SU-DHL-6 (cell line): ENCODE data around the gene HSD17B11.
A peak's percentile ranks its signal among the peaks of the same experiment; 100 is the strongest.
"Not testable (repeated sequence)": the region's sequence is repeated elsewhere in the genome, so short reads cannot be mapped to it uniquely, and the experiment has no call there.

Source experiments
- H2AFZ ChIP-seq: fragments of 200-600 bp; sonication (generic); 2 replicates; pipeline ENCODE4 v1.6.1; 2014; ENCODE audit warnings: low read depth, mild to moderate bottlenecking, moderate library complexity, mixed read lengths, antibody characterized with exemption, low read length; ENCODE audit not compliant: severe bottlenecking
- H3F3A ChIP-seq: fragments of 200-600 bp; shearing (Covaris generic); 2 replicates; pipeline ENCODE4 v1.6.0; 2016; ENCODE audit warnings: antibody characterized with exemption, mild to moderate bottlenecking; ENCODE audit not compliant: insufficient read depth
- H3K27ac ChIP-seq: fragments of 200-600 bp; sonication (generic); 2 replicates; pipeline ENCODE4 v1.5.1; 2016; ENCODE audit warnings: low read depth, mild to moderate bottlenecking, low read length, moderate library complexity, mixed read lengths
- H3K27me3 ChIP-seq: fragments of 200-600 bp; sonication (generic), shearing (Covaris generic); 2 replicates; pipeline ENCODE4 v1.6.0; 2014; ENCODE audit warnings: mild to moderate bottlenecking, low read length
- H3K36me3 ChIP-seq: fragments of 200-600 bp; sonication (generic); 2 replicates; pipeline ENCODE4 v1.6.1; 2014; ENCODE audit warnings: mild to moderate bottlenecking, low read length, mixed read lengths
- H3K4me2 ChIP-seq: fragments of 300-600, 200-600 bp; shearing (Covaris generic), sonication (generic); 2 replicates; pipeline ENCODE4 v1.6.0; 2014; ENCODE audit warnings: low read length, low read depth, mild to moderate bottlenecking; ENCODE audit not compliant: poor library complexity, severe bottlenecking
- H3K4me3 ChIP-seq: fragments of 200-600 bp; sonication (generic); 2 replicates; pipeline ENCODE4 v1.5.1; 2014; ENCODE audit warnings: antibody characterized with exemption, low read length, mild to moderate bottlenecking, mixed read lengths; ENCODE audit not compliant: insufficient read depth, poor library complexity, severe bottlenecking
- H3K79me2 ChIP-seq: fragments of 200-600 bp; sonication (generic); 2 replicates; pipeline ENCODE4 v1.6.1; 2014; ENCODE audit warnings: mild to moderate bottlenecking, low read length, moderate library complexity; ENCODE audit not compliant: insufficient read depth
- H3K9ac ChIP-seq: fragments of 200-600 bp; sonication (generic); 2 replicates; pipeline ENCODE4 v1.7.0; 2014; ENCODE audit warnings: mild to moderate bottlenecking, low read length
- H3K9me2 ChIP-seq: fragments of 200-600 bp; sonication (generic); replicated peaks from 2 replicates; pipeline ENCODE4 v1.6.1; 2014; ENCODE audit warnings: low read length; ENCODE audit not compliant: insufficient read depth
- H3K9me3 ChIP-seq: fragments of 200-600 bp; sonication (generic); 2 replicates; pipeline ENCODE4 v1.6.1; 2014; ENCODE audit warnings: low read length, mixed read lengths; ENCODE audit not compliant: insufficient read depth
- H4K20me1 ChIP-seq: fragments of 200-600 bp; sonication (generic); 2 replicates; pipeline ENCODE4 v1.6.1; 2014; ENCODE audit warnings: low read depth, mild to moderate bottlenecking, antibody characterized with exemption, low read length, moderate library complexity, mixed read lengths
- EZH2phosphoT487 ChIP-seq: fragments of 200-600 bp; sonication (generic), shearing (Covaris generic); conservative IDR thresholded peaks from 2 replicates; pipeline ENCODE4 v1.6.1; 2018; ENCODE audit warnings: mild to moderate bottlenecking, antibody characterized with exemption, low read length, moderate library complexity, mixed read lengths
- TF ChIP-seq, protein P1 (sequence below): fragments of 200-600 bp; sonication (generic); IDR thresholded peaks from one replicate; pipeline ENCODE4 v1.5.1; 2017; ENCODE audit warnings: antibody characterized with exemption, mild to moderate bottlenecking, low read length, moderate library complexity; ENCODE audit not compliant: insufficient read depth, poor library complexity, severe bottlenecking

The HSD17B11 gene

DNA sequence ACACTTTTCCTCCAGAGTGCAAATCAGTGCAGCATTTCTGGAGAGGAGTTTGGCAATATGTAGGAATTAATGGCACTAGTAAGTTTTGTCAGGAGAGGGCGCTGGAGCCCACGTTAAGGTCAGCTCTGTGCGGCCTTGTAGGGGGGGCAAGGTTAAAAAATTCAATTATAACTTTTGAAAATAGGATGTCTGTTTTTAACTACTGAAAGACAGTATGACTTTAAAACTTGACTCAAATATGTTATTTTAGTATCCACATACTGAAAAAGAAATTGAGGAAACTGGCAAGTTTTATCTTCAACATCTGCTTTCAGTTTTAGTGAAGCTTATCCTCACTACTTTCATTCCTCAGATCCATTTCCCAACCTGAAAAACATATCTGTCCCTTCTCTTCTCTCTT lies 37.4 kb downstream of the HSD17B11 start:
- no peak overlapping the region for H3K4me3 ChIP-seq
- no peaks in the 10 kb centered on the region for H3K9me3 ChIP-seq
- no peak overlapping the region for H3K27ac ChIP-seq
- H3K9me2 ChIP-seq: no peaks in the 10 kb centered on the region
- no peaks in the 10 kb centered on the region for H4K20me1 ChIP-seq
- no peaks in the 10 kb centered on the region for H3F3A ChIP-seq
- H3K27me3 ChIP-seq: no peaks in the 10 kb centered on the region
- H3K36me3 ChIP-seq: no peaks in the 10 kb centered on the region
- H3K79me2 ChIP-seq: no peaks in the 10 kb centered on the region
- no peak overlapping the region for H2AFZ ChIP-seq
- TF ChIP-seq, protein P1, sequence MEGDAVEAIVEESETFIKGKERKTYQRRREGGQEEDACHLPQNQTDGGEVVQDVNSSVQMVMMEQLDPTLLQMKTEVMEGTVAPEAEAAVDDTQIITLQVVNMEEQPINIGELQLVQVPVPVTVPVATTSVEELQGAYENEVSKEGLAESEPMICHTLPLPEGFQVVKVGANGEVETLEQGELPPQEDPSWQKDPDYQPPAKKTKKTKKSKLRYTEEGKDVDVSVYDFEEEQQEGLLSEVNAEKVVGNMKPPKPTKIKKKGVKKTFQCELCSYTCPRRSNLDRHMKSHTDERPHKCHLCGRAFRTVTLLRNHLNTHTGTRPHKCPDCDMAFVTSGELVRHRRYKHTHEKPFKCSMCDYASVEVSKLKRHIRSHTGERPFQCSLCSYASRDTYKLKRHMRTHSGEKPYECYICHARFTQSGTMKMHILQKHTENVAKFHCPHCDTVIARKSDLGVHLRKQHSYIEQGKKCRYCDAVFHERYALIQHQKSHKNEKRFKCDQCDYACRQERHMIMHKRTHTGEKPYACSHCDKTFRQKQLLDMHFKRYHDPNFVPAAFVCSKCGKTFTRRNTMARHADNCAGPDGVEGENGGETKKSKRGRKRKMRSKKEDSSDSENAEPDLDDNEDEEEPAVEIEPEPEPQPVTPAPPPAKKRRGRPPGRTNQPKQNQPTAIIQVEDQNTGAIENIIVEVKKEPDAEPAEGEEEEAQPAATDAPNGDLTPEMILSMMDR: peak; percentile 33
- TF ChIP-seq EZH2phosphoT487: no peak
- H3K4me2 ChIP-seq: no peak overlapping the region
- no peak overlapping the region for H3K9ac ChIP-seq

DNA sequence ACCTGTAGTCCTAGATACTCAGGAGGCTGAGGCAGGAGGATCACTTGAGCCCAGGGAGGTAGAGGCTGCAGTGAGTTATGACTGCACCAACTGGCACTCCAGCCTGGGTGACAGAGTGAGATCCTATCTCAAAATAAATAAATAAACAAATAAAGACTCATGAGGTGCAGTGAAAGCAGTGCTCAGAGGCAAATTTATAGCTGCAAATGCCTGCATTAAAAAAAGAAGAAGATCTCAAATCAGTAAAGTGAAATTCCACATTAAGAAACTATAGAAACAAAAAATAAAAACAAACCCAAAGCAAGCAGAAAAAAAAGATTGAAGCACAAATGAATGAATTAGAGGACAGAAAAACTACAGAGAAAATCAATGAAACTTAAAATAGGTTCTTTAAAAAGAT lies 45.8 kb downstream of the HSD17B11 start:
- H4K20me1 ChIP-seq: no peaks in the 10 kb centered on the region
- H3K27me3 ChIP-seq: no peaks in the 10 kb centered on the region
- H3K27ac ChIP-seq: no peak overlapping the region

DNA sequence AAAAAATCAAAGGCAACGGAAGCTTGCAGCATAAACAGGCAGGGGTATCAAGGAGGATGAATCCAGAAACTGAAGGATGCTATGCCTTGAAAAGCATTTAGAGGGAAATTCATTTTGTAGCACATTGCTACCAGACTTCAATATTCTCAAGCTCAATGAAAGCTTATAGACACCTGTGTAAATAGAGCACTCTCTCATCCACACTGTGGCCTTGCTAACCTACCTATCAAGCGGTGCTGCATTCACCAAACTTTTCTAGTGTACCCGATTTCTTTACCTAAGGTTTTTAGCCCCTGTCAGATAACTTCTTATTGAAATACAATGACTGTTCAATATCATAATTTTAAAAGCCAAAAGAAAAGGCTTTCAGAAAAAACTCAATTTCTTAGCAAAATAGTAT lies 48.1 kb downstream of the HSD17B11 start:
- Histone ChIP-seq H3K4me3 (no peak overlapping the region), H3K27ac (no peak overlapping the region), H3K9me2 (no peaks in the 10 kb centered on the region), H4K20me1 (no peaks in the 10 kb centered on the region), H3K9ac (no peak overlapping the region), H2AFZ (no peak overlapping the region), H3K79me2 (no peaks in the 10 kb centered on the region), H3K4me2 (no peak overlapping the region), H3K27me3 (no peaks in the 10 kb centered on the region), H3F3A (no peaks in the 10 kb centered on the region), H3K36me3 (no peaks in the 10 kb centered on the region), H3K9me3 (no peaks in the 10 kb centered on the region)
- TF ChIP-seq, protein P1: no peak
- TF ChIP-seq EZH2phosphoT487: no peak

More for the DNA sequence above, 45.8 kb downstream of the HSD17B11 start:
- no peak overlapping the region for H2AFZ ChIP-seq
- no peaks in the 10 kb centered on the region for H3F3A ChIP-seq
- no peak for TF ChIP-seq EZH2phosphoT487
- TF ChIP-seq, protein P1: no peak
- no peaks in the 10 kb centered on the region for H3K36me3 ChIP-seq
- H3K9me3 ChIP-seq: no peaks in the 10 kb centered on the region
- H3K9me2 ChIP-seq: no peaks in the 10 kb centered on the region
- H3K4me3 ChIP-seq: no peak overlapping the region
- H3K9ac ChIP-seq: no peak overlapping the region
- H3K79me2 ChIP-seq: no peaks in the 10 kb centered on the region
- no peak overlapping the region for H3K4me2 ChIP-seq

DNA sequence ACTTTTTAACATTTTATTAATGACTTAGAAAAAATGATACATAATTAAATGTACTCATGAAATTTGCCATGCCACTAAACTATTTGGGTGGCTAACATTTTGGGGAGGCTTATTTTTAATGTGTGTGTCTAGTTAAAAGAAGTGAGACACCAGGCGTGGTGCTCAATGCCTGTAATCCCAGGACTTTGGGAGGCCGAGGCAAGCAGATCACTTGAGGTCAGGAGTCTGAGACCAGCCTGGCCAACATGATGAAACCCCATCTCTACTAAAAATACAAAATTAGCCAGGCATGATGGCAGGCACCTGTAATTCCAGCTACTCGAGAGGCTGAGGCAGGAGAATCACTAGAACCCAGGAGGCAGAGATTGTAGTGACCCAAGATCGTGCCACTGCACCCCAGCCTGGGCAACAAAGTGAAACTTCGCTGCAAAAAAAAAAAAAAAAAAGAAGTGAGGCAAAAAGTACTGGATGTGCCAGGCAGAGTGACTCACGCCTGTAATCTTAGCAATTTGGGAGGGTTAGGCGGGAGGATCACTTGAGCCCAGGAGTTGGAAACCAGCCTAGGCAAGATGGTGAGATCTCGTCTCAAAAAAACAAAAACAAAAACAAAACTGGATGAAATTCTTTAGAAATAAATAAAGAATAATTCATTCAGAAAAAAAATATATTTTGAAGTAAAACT lies 48.9 kb downstream of the HSD17B11 start:
- H3K9me3 ChIP-seq, H3K27me3 ChIP-seq, H3K4me2 ChIP-seq, H3F3A ChIP-seq, H3K9me2 ChIP-seq, H3K36me3 ChIP-seq, H2AFZ ChIP-seq, H3K4me3 ChIP-seq, H4K20me1 ChIP-seq, H3K9ac ChIP-seq, H3K27ac ChIP-seq, H3K79me2 ChIP-seq: not testable (repeated sequence)
